ENCODE data around the gene SLC8B1.

The SLC8B1 gene

GRCh38 chr12:113373969-113374368, 39.1 kb upstream of the SLC8B1 start:
- Histone ChIP-seq H3K4me3 (ENCODE audit: low read depth, low read length) (no peak overlapping the region), H3K36me3 (replicated peaks) (peaks cover 15% of the 10 kb centered on the region), H3K27me3 (replicated peaks) (no peaks in the 10 kb centered on the region), H3K27ac (no peak overlapping the region)
- DNase-seq: no peak
- in situ Hi-C loops (cut with HindIII; ENCODE audit: low pct_ligation_motif_present, low sequenced_read_pairs): no loop called here
- no peak for TF ChIP-seq CTCF (IDR thresholded peaks at IDR 0.05; ENCODE audit: low read depth, low read length, missing control alignments)

DNA sequence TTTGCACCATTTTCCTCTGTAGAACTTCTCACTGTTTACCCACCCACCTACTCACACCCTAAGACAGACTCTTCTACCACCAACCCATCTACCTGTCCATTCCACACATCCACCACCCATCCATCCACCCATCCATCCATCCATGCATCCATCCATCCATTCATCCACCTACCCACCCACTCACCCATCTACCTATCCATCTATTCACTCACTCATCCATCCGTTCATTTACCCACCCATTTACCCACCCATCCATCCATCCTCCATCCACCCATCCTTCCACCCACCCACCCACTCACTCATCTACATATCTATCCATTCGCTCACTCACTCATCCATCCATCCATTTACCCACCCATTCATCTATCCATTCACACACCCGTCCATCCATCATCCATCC, 38.5 kb upstream of the SLC8B1 start:
- no peak for DNase-seq
- Histone ChIP-seq H3K27ac (no peak overlapping the region), H3K4me3 (ENCODE audit: low read depth, low read length) (no peak overlapping the region), H3K27me3 (replicated peaks) (no peaks in the 10 kb centered on the region), H3K36me3 (replicated peaks) (peaks cover 15% of the 10 kb centered on the region)
- no peak for TF ChIP-seq CTCF (IDR thresholded peaks at IDR 0.05; ENCODE audit: low read depth, low read length, missing control alignments)
- in situ Hi-C loops (cut with HindIII; ENCODE audit: low pct_ligation_motif_present, low sequenced_read_pairs): no loop called here

DNA sequence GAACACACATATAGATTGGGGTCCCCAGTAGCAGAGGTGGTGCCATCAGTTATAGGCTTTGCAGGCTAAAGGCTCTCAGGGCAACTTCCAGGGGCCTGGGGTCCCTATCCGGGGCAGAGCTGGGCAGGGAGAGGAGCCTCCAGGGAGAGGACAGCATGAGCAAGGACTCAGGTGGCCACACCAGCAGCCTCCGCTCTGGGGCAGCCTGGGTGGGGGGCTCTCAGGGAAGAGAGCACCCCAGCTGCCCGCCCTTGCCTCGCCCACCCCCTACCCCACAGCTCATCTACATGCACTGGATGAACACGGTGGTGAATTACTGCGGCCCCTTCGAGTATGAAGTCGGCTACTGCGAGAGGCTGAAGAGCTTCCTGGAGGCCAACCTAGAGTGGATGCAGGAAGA, 37.5 kb upstream of the SLC8B1 start:
- no peak for TF ChIP-seq CTCF (IDR thresholded peaks at IDR 0.05; ENCODE audit: low read depth, low read length, missing control alignments)
- DNase-seq: no peak
- H3K27ac ChIP-seq: no peak overlapping the region
- no peak overlapping the region for H3K4me3 ChIP-seq (ENCODE audit: low read depth, low read length)
- peaks cover 15% of the 10 kb centered on the region for H3K36me3 ChIP-seq (replicated peaks)
- no peaks in the 10 kb centered on the region for H3K27me3 ChIP-seq (replicated peaks)
- in situ Hi-C loops (cut with HindIII; ENCODE audit: low pct_ligation_motif_present, low sequenced_read_pairs): no loop called here

- DNase-seq: no peak
- peaks cover 15% of the 10 kb centered on the region for H3K36me3 ChIP-seq (replicated peaks)
- in situ Hi-C loops (cut with HindIII; ENCODE audit: low pct_ligation_motif_present, low sequenced_read_pairs): no loop called here
Measured at GRCh38 chr12:113371808-113372207, 36.9 kb upstream of the SLC8B1 start.

GRCh38 chr12:113370923-113371682, 36.2 kb upstream of the SLC8B1 start:
- Histone ChIP-seq H3K36me3 (replicated peaks) (peaks cover 15% of the 10 kb centered on the region), H3K4me3 (ENCODE audit: low read depth, low read length) (no peak overlapping the region), H3K27ac (no peak overlapping the region), H3K27me3 (replicated peaks) (no peaks in the 10 kb centered on the region)
- in situ Hi-C loops (cut with HindIII; ENCODE audit: low pct_ligation_motif_present, low sequenced_read_pairs): no loop called here
- no peak for DNase-seq
- TF ChIP-seq CTCF (IDR thresholded peaks at IDR 0.05; ENCODE audit: low read depth, low read length, missing control alignments): no peak

More at GRCh38 chr12:113371808-113372207, 36.9 kb upstream of the SLC8B1 start:
- Histone ChIP-seq H3K27ac (no peak overlapping the region), H3K4me3 (ENCODE audit: low read depth, low read length) (no peak overlapping the region), H3K27me3 (replicated peaks) (no peaks in the 10 kb centered on the region)
- TF ChIP-seq CTCF (IDR thresholded peaks at IDR 0.05; ENCODE audit: low read depth, low read length, missing control alignments): no peak
